Stimulated activated effector memory CD8-positive, alpha-beta T cell treated with anti-CD3 and anti-CD28 coated beads, Interleukin-12 subunit alpha, Interleukin-12 subunit beta, amount 100 ng/mL, for 72 hours (primary cell): ENCODE data around the gene ADAM21.
A peak's percentile ranks its signal among the peaks of the same experiment; 100 is the strongest.
"Not testable (repeated sequence)": the region's sequence is repeated elsewhere in the genome, so short reads cannot be mapped to it uniquely, and the experiment has no call there.

Experiments
- ATAC-seq: fragments of 150-1000 bp; cut with Tn5 transposase; 2 replicates; pipeline ENCODE4 v1.10.0; 2021
- DNase-seq, 2 donors: peaks; one replicate each; pipeline ENCODE4 v3.0.0; 2021 to 2022; ENCODE audit warnings: low spot score in 2 of 2
- H3K27ac Mint-ChIP-seq: one replicate; pipeline ENCODE4 v1.8.0; 2022; ENCODE audit warnings: mild to moderate bottlenecking, mixed read lengths
- H3K36me3 Mint-ChIP-seq: one replicate; pipeline ENCODE4 v1.8.0; 2022; ENCODE audit warnings: mild to moderate bottlenecking, mixed read lengths
- H3K4me1 Mint-ChIP-seq: one replicate; pipeline ENCODE4 v1.8.0; 2022; ENCODE audit warnings: mixed read lengths
- H3K4me3 Mint-ChIP-seq: one replicate; pipeline ENCODE4 v1.8.0; 2022; ENCODE audit warnings: mild to moderate bottlenecking, mixed read lengths
- H3K9me3 Mint-ChIP-seq: one replicate; pipeline ENCODE4 v1.8.0; 2022; ENCODE audit warnings: mixed read lengths

The ADAM21 gene

DNA sequence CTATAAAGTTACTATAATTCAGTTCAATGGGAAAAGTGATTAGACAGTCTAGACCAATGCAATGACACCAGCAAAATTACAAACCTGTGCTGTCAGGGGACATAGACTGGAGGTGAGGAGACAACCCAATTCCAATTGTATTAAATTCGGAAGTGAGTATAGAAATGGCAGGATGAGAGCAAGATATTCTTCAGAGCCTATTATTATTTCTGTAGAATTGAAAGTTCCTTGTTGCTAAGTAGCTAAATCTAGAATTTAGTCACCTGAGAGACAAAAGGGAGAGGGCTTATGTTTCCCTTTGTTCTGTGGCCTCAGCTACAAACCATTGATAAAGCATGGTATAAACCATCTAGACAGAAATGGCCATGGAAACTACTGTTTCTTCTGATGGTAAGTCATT lies at the start of gene ADAM21:
Gene ADAM21, plus strand, starts transcription at position 301 of the 400 bp plus-strand sequence. CDS start 5,326 bp downstream, outside the sequence.
- no peaks in the 10 kb centered on the region for H3K36me3 Mint-ChIP-seq
- H3K4me3 Mint-ChIP-seq: no peak within 1 kb of the TSS
- DNase-seq: no peak
- ATAC-seq: no peak
- no peak within 1 kb of the TSS for H3K27ac Mint-ChIP-seq
- no peaks in the 10 kb centered on the region for H3K9me3 Mint-ChIP-seq
- H3K4me1 Mint-ChIP-seq: no peaks in the 10 kb centered on the region

DNA sequence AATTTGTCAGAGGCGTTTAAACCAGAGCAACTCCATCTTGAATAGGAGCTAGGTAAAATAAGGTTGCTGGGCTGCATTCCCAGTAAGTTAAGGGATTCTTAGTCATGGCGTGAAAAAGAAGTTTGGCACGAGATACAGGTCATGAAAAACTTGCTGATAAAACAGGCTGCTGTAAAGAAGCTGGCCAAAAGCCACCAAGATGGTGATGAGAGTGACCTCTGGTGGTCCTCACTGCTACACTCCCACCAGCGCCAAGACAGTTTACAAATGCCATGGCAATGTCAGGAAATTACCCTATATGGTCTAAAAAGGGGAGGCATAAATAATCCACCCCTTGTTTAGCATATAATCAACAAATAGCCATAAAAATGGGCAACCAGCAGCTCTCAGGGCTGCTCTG lies 48.6 kb upstream of the ADAM21 start:
- H3K9me3 Mint-ChIP-seq, ATAC-seq, H3K36me3 Mint-ChIP-seq, DNase-seq, H3K27ac Mint-ChIP-seq, H3K4me3 Mint-ChIP-seq, H3K4me1 Mint-ChIP-seq: not testable (repeated sequence)

DNA sequence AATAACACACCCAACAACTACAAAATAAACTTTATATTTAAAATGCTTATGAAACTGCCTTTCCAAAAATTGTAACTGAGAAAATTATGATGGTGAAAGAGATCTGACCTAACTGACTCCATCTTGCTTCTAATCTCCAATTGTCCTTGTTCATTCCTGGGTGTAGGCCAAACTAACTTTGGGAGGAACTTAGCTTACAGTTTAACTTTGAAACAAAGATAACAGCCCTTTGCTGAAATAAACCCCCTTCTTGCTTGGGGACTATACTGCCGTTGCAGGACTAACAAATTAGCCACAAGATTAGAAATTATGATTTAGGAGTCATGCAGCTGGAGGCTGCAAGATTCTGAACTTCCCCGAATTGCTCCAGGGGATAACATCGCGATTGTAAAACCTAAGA lies 45.8 kb upstream of the ADAM21 start:
- not testable (repeated sequence) for ATAC-seq, H3K27ac Mint-ChIP-seq, H3K9me3 Mint-ChIP-seq, H3K36me3 Mint-ChIP-seq, DNase-seq, H3K4me3 Mint-ChIP-seq
- peaks cover 12% of the 10 kb centered on the region for H3K4me1 Mint-ChIP-seq

DNA sequence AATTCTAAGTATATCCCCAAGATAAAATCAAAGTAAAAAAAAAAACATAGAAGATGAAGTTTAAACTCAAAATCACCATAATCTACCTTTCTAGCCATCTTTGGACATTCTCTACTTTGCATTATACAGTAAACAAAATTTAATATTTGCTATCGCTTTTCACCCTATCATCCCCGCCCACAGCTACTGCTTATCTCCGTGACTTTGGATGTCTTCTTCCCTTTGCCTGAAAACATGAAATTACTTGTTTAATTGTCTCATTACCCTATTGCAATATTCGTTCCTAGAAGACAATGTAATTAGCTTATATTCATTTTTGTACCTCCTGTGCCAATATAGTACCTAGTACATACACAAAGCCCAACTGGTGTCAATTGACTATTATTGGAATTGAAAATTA lies 44.4 kb upstream of the ADAM21 start:
- Mint-ChIP-seq H3K36me3 (no peaks in the 10 kb centered on the region), H3K9me3 (no peaks in the 10 kb centered on the region), H3K4me1 (peaks cover 13% of the 10 kb centered on the region), H3K4me3 (no peak overlapping the region), H3K27ac (no peak overlapping the region)
- ATAC-seq (no peak), DNase-seq (no peak)

DNA sequence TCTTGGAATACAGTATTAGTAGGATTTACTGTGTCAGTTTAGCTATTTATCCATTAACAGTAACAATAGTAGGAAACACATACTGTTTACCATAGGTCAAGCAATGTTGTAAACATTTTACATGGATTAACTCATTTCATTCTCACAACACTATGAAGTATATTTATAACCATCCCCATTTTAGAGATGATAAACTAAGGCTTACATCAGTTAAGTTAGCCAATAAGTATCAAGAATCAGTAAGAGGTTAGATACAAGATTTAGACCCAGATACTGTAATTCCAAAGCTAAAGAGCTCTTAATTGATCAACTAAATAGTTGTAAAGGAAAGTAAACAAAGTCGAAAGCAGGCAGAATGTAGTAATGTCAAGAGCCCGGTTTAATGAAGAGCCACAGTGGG lies 36.2 kb upstream of the ADAM21 start:
- H3K9me3 Mint-ChIP-seq: no peaks in the 10 kb centered on the region
- peak overlapping the region; percentile 87 for H3K4me3 Mint-ChIP-seq
- H3K4me1 Mint-ChIP-seq: peaks cover 28% of the 10 kb centered on the region
- DNase-seq (no peak), ATAC-seq (no peak)
- H3K36me3 Mint-ChIP-seq: no peaks in the 10 kb centered on the region
- peak overlapping the region; percentile 91 for H3K27ac Mint-ChIP-seq

DNA sequence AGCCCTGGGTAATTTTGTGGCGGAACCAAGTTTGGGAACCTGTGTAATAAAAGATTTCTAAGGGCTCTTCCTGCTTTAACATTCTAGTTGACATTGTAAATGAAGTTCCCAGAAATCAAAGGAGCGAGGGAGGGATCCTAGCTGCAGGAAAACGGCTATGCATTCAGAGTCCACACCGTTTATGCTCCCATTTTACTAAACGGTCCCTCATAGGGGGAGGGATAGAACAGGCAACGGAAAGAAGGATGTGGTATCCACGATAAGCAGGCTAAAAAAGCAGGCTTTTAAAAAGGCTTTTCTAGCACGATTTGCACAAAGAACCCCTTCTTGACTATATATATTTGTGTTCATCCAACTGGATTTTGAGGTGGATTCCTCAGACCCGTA lies 35.6 kb upstream of the ADAM21 start:
- peak overlapping the region; percentile 87 for H3K4me3 Mint-ChIP-seq
- peaks cover 27% of the 10 kb centered on the region for H3K4me1 Mint-ChIP-seq
- DNase-seq (no peak), ATAC-seq (no peak)
- H3K9me3 Mint-ChIP-seq: no peaks in the 10 kb centered on the region
- no peaks in the 10 kb centered on the region for H3K36me3 Mint-ChIP-seq
- peak overlapping the region; percentile 91 for H3K27ac Mint-ChIP-seq

DNA sequence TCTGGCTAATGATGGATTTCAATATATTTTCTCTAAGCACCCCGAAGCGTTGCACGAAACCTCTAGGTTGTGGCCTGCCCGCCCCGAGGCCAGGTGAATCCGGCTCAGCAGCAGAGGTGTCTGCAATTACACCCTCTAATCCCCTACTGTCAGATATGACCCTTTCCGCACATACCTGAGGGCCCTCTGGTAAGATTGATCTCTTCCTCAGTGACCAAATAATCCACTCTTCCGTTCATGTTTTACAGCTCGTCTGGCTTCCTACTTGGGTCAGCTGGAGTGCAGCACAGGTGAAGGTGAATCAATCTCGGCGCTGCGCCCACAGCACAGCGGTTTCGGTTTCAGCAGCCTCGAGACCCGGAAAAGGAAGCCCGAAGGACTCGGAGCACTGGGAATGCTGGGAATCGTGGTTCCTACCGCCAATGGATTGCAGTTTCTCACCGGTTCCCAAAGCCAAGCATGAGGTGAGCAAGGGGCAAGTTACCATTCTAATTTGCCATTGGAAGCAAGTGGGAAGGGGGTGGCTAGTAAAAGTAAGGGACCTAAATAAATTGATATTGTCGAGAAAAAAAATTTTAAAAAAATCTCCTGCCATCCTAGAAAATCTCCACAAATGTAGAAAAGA lies 35.1 kb upstream of the ADAM21 start, which contains the start of gene SYNJ2BP:
Gene SYNJ2BP, minus strand, starts transcription at position 366 of the 625 bp plus-strand sequence. Its CDS starts 127 bp downstream, at position 239.
- Mint-ChIP-seq H3K4me3 (peak within 1 kb of the TSS; percentile 87), H3K4me1 (peaks cover 22% of the 10 kb centered on the region), H3K9me3 (no peaks in the 10 kb centered on the region), H3K27ac (peak within 1 kb of the TSS; percentile 91), H3K36me3 (no peaks in the 10 kb centered on the region)
- DNase-seq (peak; percentile 9 to 62), ATAC-seq (peak; percentile 64)

DNA sequence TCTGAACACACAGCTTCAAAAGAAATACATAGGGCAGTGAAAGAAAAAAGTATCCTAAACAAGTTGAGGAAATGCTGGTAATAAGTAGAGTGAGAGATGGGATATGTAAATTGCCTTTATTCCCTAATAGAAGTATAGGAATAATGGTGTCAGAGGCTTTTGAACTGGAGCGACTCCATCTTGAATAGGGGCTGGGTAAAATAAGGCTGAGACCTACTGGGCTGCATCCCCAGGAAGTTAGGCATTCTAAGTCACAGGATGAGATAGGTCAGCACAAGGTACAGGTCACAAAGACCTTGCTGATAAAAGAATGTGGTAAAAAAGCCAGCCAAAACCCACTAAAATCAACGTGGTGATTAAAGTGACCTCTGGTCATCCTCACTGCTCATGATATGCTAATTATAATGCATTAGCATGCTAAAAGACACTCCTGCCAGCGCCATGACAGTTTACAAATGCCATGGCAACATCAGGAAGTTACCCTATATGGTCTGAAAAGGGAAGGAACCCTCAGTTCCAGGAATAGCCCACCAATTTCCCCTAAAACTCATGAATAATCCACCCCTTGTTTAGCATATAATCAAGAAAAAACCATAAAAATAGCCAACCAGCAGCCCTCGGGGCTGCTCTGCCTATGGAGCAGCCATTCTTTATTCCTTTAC lies 32.6 kb upstream of the ADAM21 start:
- not testable (repeated sequence) for H3K36me3 Mint-ChIP-seq, H3K9me3 Mint-ChIP-seq, H3K27ac Mint-ChIP-seq, H3K4me3 Mint-ChIP-seq, ATAC-seq, DNase-seq
- H3K4me1 Mint-ChIP-seq: peaks cover 20% of the 10 kb centered on the region

DNA sequence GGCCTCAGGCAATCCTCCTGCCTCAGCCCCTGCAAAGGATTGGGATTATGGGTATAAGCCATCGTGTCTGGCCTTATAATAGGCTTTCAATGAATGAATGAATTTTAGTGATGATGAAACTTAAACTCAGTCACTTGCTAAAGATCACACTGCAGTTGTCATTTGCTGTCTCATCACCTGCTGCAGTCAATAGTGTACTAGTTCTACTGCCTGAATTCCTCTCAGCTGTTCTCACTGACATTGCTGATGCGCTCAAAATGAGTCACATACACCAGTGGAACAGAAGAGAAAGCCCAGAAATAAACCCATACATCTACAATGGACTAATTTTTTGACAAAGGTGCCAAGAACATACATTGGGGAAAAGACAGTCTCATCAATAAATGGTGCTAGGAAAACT lies 29.4 kb upstream of the ADAM21 start:
- H3K4me1 Mint-ChIP-seq: no peaks in the 10 kb centered on the region
- ATAC-seq (no peak), DNase-seq (no peak)
- no peaks in the 10 kb centered on the region for H3K9me3 Mint-ChIP-seq
- H3K4me3 Mint-ChIP-seq: no peak overlapping the region
- H3K36me3 Mint-ChIP-seq: no peaks in the 10 kb centered on the region
- H3K27ac Mint-ChIP-seq: no peak overlapping the region

DNA sequence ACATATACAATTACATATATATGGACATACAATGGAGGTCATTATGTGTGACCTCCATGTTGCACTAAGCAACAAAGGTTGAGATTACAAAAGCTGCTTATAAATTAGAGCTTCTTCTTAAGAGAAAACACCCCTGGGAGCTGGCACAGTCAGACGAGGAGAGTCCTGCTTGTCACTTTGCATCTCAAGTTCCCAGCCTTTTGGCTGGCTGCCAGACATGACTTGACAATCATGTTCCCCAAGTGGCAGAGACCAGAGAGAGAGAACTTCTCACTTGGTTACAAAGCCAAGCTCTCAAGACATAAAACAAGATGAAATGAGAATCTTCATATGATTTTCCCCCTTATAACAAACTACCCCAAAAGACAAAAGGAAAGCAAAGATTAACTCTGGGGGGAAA lies 26.6 kb upstream of the ADAM21 start:
- Mint-ChIP-seq H3K9me3 (no peaks in the 10 kb centered on the region), H3K36me3 (no peaks in the 10 kb centered on the region), H3K27ac (no peak overlapping the region), H3K4me1 (no peaks in the 10 kb centered on the region), H3K4me3 (no peak overlapping the region)
- ATAC-seq (no peak), DNase-seq (no peak)

DNA sequence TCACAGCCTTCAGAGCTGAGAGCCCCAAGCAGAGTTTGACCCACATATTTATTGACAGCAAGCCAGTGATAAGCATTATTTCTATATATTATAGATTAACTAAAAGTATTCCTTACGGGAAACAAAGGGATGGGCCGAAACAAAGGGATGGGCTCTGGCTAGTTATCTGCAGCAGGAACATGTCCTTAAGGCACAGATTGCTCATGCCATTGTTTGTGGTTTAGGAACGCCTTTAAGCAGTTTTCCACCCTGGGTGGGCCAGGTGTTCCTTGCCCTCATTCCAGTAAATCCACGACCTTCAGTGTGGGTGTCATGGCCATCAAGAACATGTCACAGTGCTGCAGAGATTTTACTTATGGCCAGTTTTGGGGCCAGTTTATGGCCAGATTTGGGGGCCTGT lies 25.4 kb upstream of the ADAM21 start:
- DNase-seq, H3K9me3 Mint-ChIP-seq, ATAC-seq, H3K4me1 Mint-ChIP-seq, H3K27ac Mint-ChIP-seq, H3K4me3 Mint-ChIP-seq, H3K36me3 Mint-ChIP-seq: not testable (repeated sequence)

DNA sequence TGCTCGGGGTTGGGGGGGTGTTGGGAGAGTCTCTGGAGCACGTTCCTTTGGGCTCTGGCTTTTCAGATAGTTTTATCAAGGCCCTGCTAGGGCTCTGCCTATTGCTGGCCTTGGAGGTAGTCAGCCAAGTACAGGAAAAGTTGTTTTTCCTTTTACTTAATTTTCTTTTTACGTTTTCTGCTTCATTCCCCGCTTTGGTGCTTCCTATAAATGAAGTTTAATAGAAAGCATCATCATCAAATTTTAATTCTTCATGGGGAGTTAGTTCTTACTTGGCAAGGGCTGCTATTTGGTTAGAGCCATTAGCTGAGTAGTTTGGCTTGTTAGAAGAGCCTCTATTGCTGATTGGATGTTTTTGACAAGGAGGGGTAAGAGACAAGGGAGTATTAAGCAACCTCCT lies 15.1 kb upstream of the ADAM21 start:
- ATAC-seq: no peak
- Mint-ChIP-seq H3K9me3 (peaks cover 33% of the 10 kb centered on the region), H3K27ac (no peak overlapping the region), H3K36me3 (no peaks in the 10 kb centered on the region), H3K4me1 (no peaks in the 10 kb centered on the region), H3K4me3 (no peak overlapping the region)
- no peak for DNase-seq

DNA sequence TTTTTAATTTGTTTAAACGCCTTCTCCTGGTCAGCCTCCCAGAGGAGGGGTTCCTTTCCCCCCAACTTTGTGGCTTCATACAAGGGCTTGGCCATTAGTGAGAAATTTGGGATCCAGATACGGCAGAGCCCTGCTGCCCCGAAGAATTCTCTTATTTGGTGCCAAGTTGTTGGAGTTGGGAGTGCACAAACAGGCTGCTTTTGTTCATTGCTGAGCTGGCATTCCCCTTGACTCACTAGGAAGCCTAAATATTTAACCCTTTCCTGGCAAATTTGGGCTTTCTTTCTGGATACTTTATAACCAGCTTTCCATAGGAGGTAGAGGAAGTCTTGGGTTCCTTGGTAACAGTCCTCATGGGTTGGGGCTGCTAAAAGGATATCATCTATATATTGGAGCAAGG lies 10.3 kb upstream of the ADAM21 start:
- no peak for ATAC-seq
- Mint-ChIP-seq H3K4me3 (no peak overlapping the region), H3K36me3 (no peaks in the 10 kb centered on the region), H3K9me3 (peaks cover 22% of the 10 kb centered on the region), H3K4me1 (no peaks in the 10 kb centered on the region), H3K27ac (no peak overlapping the region)
- DNase-seq: no peak

DNA sequence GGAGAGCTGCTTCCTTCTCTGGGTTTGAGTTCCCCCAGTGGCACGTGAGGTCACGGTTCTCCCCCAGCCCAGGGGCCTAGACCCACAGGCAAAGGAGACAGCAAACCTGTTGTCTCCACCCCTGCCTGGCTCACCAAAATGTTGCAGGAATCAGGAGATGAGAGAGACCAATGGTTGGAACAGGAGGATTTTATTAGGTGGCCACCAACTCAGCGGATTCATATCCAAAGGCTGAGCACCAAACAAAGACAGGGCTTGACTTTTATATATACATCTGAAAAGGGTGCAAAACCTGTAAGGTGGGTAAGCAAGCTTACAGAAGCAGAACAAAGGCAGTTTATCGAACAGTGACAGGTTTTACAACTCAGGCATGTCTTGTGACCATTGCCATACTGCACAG lies 9.2 kb upstream of the ADAM21 start:
- ATAC-seq (no peak), DNase-seq (no peak)
- Mint-ChIP-seq H3K9me3 (peaks cover 17% of the 10 kb centered on the region), H3K4me1 (no peaks in the 10 kb centered on the region), H3K36me3 (no peaks in the 10 kb centered on the region), H3K4me3 (no peak overlapping the region), H3K27ac (no peak overlapping the region)

DNA sequence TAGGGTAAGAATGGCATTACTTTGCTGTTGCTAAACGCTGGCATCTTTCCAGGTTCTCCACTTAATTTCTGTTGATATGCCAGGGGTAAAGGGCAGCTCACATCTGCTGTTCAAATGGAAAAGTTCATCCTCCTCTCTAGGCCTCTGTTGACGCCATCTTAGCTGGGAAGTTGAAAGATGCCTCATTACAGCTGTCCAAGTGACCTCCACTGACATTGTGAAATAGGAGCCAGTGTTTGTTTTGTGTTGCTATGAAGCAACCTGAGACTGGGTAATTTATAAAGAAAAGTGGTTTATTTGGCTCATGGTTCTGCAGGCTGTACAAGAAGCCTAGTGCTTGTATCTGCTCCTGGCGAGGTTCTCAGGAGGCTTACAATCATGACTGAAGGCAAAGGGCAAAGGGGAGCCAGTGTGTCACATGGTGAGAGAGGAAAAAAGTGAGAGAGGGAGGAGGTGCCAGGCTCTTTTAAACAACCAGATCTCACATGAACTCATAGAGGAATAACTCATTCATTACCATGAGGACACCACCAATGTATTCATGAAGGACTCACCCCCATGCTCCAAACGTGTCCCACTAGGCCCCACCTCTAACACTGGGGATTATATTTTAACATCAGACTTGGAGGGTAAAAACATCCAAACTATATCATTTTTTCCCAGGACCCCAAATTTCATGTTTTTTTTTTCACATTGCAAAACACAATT lies 3.2 kb upstream of the ADAM21 start:
- Mint-ChIP-seq H3K27ac (no peak overlapping the region), H3K9me3 (peaks cover 4% of the 10 kb centered on the region), H3K36me3 (no peaks in the 10 kb centered on the region), H3K4me1 (no peaks in the 10 kb centered on the region), H3K4me3 (no peak overlapping the region)
- no peak for DNase-seq
- ATAC-seq: no peak

DNA sequence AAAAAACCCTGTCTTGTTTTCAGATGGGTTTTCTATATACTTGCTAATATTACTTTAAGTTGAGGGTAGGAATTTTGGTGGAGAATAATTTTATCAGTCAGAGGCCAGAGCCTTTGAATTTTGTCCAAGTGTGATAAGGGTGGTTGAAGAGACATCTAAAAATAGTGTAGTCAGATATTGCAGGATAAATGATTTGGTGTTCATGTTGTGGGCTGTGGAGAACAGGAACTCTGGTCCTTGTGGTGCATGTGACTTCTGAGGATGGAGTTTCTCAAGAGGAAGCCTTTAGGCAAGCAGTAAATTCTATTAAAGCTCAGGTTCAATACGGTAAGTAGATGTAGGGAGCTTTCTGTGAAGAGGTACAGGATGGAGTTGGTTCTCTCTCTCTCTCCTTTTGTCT lies 2.8 kb downstream of the ADAM21 start:
- Mint-ChIP-seq H3K27ac (no peak overlapping the region), H3K9me3 (no peaks in the 10 kb centered on the region), H3K36me3 (no peaks in the 10 kb centered on the region), H3K4me1 (no peaks in the 10 kb centered on the region), H3K4me3 (no peak overlapping the region)
- ATAC-seq (no peak), DNase-seq (no peak)
